GM23338 (cell line): ENCODE results near the gene GRK7. TPM values are rescaled to one million over a fixed set of nuclear protein-coding genes. Genes with fewer than 3 reads are reported as not detected.

Experiments used
- ATAC-seq: fragments of 200-7000 bp; cut with Tn5 transposase; 3 replicates; pipeline ENCODE4 v1.9.1; 2020
- DNase-seq: peaks from one replicate; pipeline ENCODE4 v3.0.0-alpha.2; 2015; ENCODE audit warnings: low spot score
- H2AFZ ChIP-seq: fragments of 200-600 bp; sonication (generic); 2 replicates; pipeline ENCODE4 v1.8.0; 2016; ENCODE audit warnings: antibody characterized with exemption, mild to moderate bottlenecking, moderate library complexity
- H3F3A ChIP-seq: fragments of 200-600 bp; sonication (generic); replicated peaks from 2 replicates; pipeline ENCODE4 v1.8.0; 2017; ENCODE audit warnings: antibody characterized with exemption, mixed run types, low read depth
- H3K27ac ChIP-seq: fragments of 200-600 bp; sonication (generic); 2 replicates; pipeline ENCODE4 v1.6.1; 2016; ENCODE audit warnings: low read depth
- H3K27me3 ChIP-seq: fragments of 200-600 bp; sonication (generic); 2 replicates; pipeline ENCODE4 v1.8.0; 2016; ENCODE audit warnings: mild to moderate bottlenecking, mixed run types, moderate library complexity; ENCODE audit not compliant: insufficient read depth
- H3K36me3 ChIP-seq: fragments of 200-600 bp; sonication (generic); 2 replicates; pipeline ENCODE4 v1.8.0; 2016; ENCODE audit warnings: mild to moderate bottlenecking; ENCODE audit not compliant: insufficient read depth
- H3K4me1 ChIP-seq: fragments of 200-600 bp; sonication (generic); 2 replicates; pipeline ENCODE4 v1.8.0; 2016; ENCODE audit warnings: mild to moderate bottlenecking, moderate library complexity; ENCODE audit not compliant: insufficient read depth
- H3K4me2 ChIP-seq: fragments of 200-600 bp; sonication (generic); 2 replicates; pipeline ENCODE4 v1.7.1; 2017; ENCODE audit warnings: mixed run types
- H3K4me3 ChIP-seq: fragments of 200-600 bp; sonication (generic); 2 replicates; pipeline ENCODE4 v1.6.1; 2016; ENCODE audit warnings: mixed run types
- H3K79me2 ChIP-seq: fragments of 200-600 bp; sonication (generic); replicated peaks from 2 replicates; pipeline ENCODE4 v1.8.0; 2017; ENCODE audit warnings: mild to moderate bottlenecking; ENCODE audit not compliant: insufficient read depth
- H3K9me2 ChIP-seq: fragments of 200-600 bp; sonication (generic); 2 replicates; pipeline ENCODE4 v1.8.0; 2017; ENCODE audit not compliant: insufficient read depth
- H4K20me1 ChIP-seq: fragments of 200-600 bp; sonication (generic); replicated peaks from 2 replicates; pipeline ENCODE4 v1.8.0; 2017; ENCODE audit warnings: mild to moderate bottlenecking; ENCODE audit not compliant: insufficient read depth
- H3K27ac Mint-ChIP-seq: 2 replicates; pipeline ENCODE4 v1.8.0; 2020; ENCODE audit warnings: inconsistent platforms, mild to moderate bottlenecking, moderate library complexity, mixed read lengths
- H3K27me3 Mint-ChIP-seq: 3 replicates; pipeline ENCODE4 v1.8.0; 2022; ENCODE audit warnings: low read depth, mild to moderate bottlenecking, moderate library complexity, mixed read lengths, inconsistent platforms; ENCODE audit not compliant: insufficient read depth, poor library complexity
- H3K36me3 Mint-ChIP-seq: 3 replicates; pipeline ENCODE4 v1.8.0; 2021; ENCODE audit warnings: low read depth, mild to moderate bottlenecking, inconsistent platforms, moderate library complexity, mixed read lengths
- H3K4me1 Mint-ChIP-seq: 3 replicates; pipeline ENCODE4 v1.8.0; 2020; ENCODE audit warnings: mild to moderate bottlenecking, inconsistent platforms, mixed read lengths
- H3K4me3 Mint-ChIP-seq: 3 replicates; pipeline ENCODE4 v1.8.0; 2021; ENCODE audit warnings: moderate library complexity, mild to moderate bottlenecking, inconsistent platforms, mixed read lengths
- H3K9me3 Mint-ChIP-seq: 3 replicates; pipeline ENCODE4 v1.8.0; 2020; ENCODE audit warnings: moderate library complexity, mild to moderate bottlenecking, inconsistent platforms, mixed read lengths
- CREB1 ChIP-seq: fragments of 250-450 bp; sonication (Bioruptor Pico); IDR thresholded peaks from 2 replicates; pipeline ENCODE4 v1.5.0; 2020; ENCODE audit warnings: low read depth, mild to moderate bottlenecking, moderate library complexity
- ETS1 ChIP-seq: IDR thresholded peaks from 2 replicates; pipeline ENCODE4 v1.6.1; 2016; ENCODE audit warnings: antibody characterized with exemption
- EZH2 ChIP-seq: fragments of 200-600 bp; sonication (generic); IDR thresholded peaks from one replicate; pipeline ENCODE4 v1.8.0; 2017; ENCODE audit warnings: antibody characterized with exemption, mild to moderate bottlenecking, low read depth; ENCODE audit not compliant: unreplicated experiment
- EZH2phosphoT487 ChIP-seq: fragments of 200-600 bp; sonication (generic); IDR thresholded peaks from one replicate; pipeline ENCODE4 v1.8.1; 2018; ENCODE audit warnings: antibody characterized with exemption; ENCODE audit not compliant: unreplicated experiment
- JUNB ChIP-seq: IDR thresholded peaks from one replicate; pipeline ENCODE4 v1.6.1; 2016; ENCODE audit warnings: antibody characterized with exemption; ENCODE audit not compliant: unreplicated experiment
- NANOG ChIP-seq: IDR thresholded peaks from 2 replicates; pipeline ENCODE4 v1.6.1; 2016; ENCODE audit warnings: antibody characterized with exemption, borderline replicate concordance
- POLR2AphosphoS5 ChIP-seq: IDR thresholded peaks from 2 replicates; pipeline ENCODE4 v1.6.1; 2016; ENCODE audit warnings: antibody characterized with exemption, low read depth
- REST ChIP-seq: IDR thresholded peaks from one replicate; pipeline ENCODE4 v1.6.1; 2018; ENCODE audit warnings: antibody characterized with exemption; ENCODE audit not compliant: unreplicated experiment
- STAT1 ChIP-seq: IDR thresholded peaks from one replicate; pipeline ENCODE4 v1.6.1; 2016; ENCODE audit warnings: antibody characterized with exemption; ENCODE audit not compliant: unreplicated experiment
- ZNF114 ChIP-seq: fragments of 250-450 bp; sonication (Bioruptor Pico); IDR thresholded peaks from 2 replicates; pipeline ENCODE4 v1.5.0; 2020; ENCODE audit warnings: mild to moderate bottlenecking, moderate library complexity
- ZNF331 ChIP-seq: fragments of 250-450 bp; sonication (Bioruptor Pico); IDR thresholded peaks from 2 replicates; pipeline ENCODE4 v1.5.0; 2020; ENCODE audit warnings: low read depth, mild to moderate bottlenecking, moderate library complexity
- polyA plus RNA-seq: library from polyadenylated mRNA; unstranded; fragments of >200 nt; fragmentation: Nextera tagmentation; extraction: Ambion mirVana; gene quantifications from 2 replicates; pipeline ENCODE4 v1.2.1, GENCODE V29; 2016
- total RNA-seq: library from RNA; depleted of rRNA; stranded (reverse); fragments of >200 nt; shearing (Covaris generic); gene quantifications from 2 replicates; pipeline ENCODE4 v1.2.3, GENCODE V29; 2014
- TF ChIP-seq, protein P1 (sequence below), 2 experiments: fragments of 200-600 bp in 1 of 2; sonication (generic) in 1 of 2; conservative IDR thresholded peaks; 2 replicates each; pipeline versions ENCODE4 v1.5.1 to v1.6.1; 2016 to 2017; ENCODE audit warnings: antibody characterized with exemption in 2 of 2, low read depth in 2 of 2, mild to moderate bottlenecking in 2 of 2, moderate library complexity in 1 of 2
- TF ChIP-seq, protein P2 (sequence below): fragments of 250-450 bp; sonication (Bioruptor Pico); IDR thresholded peaks from 2 replicates; pipeline ENCODE4 v1.5.0; 2020; ENCODE audit warnings: mild to moderate bottlenecking, moderate library complexity

Gene GRK7
- total and polyA plus RNA-seq, 2 experiments from 2014 or later = not detected

DNA sequence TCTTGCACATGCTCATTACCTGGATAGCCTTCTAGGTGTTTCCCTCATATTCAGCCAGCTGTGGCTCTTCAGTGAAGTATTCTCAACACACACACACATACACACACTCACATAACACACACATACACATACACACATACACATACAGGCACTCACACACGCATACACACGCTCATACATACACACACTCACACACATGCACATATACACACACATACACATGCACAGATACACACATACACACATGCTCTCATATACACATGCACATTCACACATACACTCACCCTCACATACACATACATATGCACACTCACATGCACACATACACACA is 41.2 kb downstream of the GRK7 start:
- H3F3A ChIP-seq = no peaks in the 10 kb centered on the region
- Mint-ChIP-seq H3K36me3 (peaks cover 2% of the 10 kb centered on the region; the same call in 1 of the 3 replicates), H3K27me3 (no peaks in the 10 kb centered on the region)

More for the DNA sequence above, 41.2 kb downstream of the GRK7 start:
- Histone ChIP-seq H3K4me3 (no peak overlapping the region), H2AFZ (no peak overlapping the region), H4K20me1 (no peaks in the 10 kb centered on the region), H3K79me2 (no peaks in the 10 kb centered on the region), H3K9me2 (no peaks in the 10 kb centered on the region), H3K36me3 (no peaks in the 10 kb centered on the region; the same call in 1 of the 2 replicates), H3K4me1 (no peaks in the 10 kb centered on the region), H3K27me3 (no peaks in the 10 kb centered on the region), H3K27ac (no peak overlapping the region), H3K4me2 (no peak overlapping the region)
- Mint-ChIP-seq H3K9me3 (peaks cover 7% of the 10 kb centered on the region), H3K27ac (no peak overlapping the region), H3K4me3 (no peak overlapping the region), H3K4me1 (no peaks in the 10 kb centered on the region)
- TF ChIP-seq, protein P1, sequence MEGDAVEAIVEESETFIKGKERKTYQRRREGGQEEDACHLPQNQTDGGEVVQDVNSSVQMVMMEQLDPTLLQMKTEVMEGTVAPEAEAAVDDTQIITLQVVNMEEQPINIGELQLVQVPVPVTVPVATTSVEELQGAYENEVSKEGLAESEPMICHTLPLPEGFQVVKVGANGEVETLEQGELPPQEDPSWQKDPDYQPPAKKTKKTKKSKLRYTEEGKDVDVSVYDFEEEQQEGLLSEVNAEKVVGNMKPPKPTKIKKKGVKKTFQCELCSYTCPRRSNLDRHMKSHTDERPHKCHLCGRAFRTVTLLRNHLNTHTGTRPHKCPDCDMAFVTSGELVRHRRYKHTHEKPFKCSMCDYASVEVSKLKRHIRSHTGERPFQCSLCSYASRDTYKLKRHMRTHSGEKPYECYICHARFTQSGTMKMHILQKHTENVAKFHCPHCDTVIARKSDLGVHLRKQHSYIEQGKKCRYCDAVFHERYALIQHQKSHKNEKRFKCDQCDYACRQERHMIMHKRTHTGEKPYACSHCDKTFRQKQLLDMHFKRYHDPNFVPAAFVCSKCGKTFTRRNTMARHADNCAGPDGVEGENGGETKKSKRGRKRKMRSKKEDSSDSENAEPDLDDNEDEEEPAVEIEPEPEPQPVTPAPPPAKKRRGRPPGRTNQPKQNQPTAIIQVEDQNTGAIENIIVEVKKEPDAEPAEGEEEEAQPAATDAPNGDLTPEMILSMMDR (conservative IDR thresholded peaks at IDR 0.05; ENCODE audit: low read depth in 2 of 2) = no peak
- TF ChIP-seq POLR2AphosphoS5 (no peak), ETS1 (no peak), REST (no peak), ZNF331 (no peak), ZNF114 (CRISPR knock-in tag) (no peak), NANOG (no peak), EZH2 (no peak), STAT1 (no peak), JUNB (no peak), CREB1 (CRISPR knock-in tag) (no peak), EZH2phosphoT487 (no peak)
- TF ChIP-seq, protein P2, sequence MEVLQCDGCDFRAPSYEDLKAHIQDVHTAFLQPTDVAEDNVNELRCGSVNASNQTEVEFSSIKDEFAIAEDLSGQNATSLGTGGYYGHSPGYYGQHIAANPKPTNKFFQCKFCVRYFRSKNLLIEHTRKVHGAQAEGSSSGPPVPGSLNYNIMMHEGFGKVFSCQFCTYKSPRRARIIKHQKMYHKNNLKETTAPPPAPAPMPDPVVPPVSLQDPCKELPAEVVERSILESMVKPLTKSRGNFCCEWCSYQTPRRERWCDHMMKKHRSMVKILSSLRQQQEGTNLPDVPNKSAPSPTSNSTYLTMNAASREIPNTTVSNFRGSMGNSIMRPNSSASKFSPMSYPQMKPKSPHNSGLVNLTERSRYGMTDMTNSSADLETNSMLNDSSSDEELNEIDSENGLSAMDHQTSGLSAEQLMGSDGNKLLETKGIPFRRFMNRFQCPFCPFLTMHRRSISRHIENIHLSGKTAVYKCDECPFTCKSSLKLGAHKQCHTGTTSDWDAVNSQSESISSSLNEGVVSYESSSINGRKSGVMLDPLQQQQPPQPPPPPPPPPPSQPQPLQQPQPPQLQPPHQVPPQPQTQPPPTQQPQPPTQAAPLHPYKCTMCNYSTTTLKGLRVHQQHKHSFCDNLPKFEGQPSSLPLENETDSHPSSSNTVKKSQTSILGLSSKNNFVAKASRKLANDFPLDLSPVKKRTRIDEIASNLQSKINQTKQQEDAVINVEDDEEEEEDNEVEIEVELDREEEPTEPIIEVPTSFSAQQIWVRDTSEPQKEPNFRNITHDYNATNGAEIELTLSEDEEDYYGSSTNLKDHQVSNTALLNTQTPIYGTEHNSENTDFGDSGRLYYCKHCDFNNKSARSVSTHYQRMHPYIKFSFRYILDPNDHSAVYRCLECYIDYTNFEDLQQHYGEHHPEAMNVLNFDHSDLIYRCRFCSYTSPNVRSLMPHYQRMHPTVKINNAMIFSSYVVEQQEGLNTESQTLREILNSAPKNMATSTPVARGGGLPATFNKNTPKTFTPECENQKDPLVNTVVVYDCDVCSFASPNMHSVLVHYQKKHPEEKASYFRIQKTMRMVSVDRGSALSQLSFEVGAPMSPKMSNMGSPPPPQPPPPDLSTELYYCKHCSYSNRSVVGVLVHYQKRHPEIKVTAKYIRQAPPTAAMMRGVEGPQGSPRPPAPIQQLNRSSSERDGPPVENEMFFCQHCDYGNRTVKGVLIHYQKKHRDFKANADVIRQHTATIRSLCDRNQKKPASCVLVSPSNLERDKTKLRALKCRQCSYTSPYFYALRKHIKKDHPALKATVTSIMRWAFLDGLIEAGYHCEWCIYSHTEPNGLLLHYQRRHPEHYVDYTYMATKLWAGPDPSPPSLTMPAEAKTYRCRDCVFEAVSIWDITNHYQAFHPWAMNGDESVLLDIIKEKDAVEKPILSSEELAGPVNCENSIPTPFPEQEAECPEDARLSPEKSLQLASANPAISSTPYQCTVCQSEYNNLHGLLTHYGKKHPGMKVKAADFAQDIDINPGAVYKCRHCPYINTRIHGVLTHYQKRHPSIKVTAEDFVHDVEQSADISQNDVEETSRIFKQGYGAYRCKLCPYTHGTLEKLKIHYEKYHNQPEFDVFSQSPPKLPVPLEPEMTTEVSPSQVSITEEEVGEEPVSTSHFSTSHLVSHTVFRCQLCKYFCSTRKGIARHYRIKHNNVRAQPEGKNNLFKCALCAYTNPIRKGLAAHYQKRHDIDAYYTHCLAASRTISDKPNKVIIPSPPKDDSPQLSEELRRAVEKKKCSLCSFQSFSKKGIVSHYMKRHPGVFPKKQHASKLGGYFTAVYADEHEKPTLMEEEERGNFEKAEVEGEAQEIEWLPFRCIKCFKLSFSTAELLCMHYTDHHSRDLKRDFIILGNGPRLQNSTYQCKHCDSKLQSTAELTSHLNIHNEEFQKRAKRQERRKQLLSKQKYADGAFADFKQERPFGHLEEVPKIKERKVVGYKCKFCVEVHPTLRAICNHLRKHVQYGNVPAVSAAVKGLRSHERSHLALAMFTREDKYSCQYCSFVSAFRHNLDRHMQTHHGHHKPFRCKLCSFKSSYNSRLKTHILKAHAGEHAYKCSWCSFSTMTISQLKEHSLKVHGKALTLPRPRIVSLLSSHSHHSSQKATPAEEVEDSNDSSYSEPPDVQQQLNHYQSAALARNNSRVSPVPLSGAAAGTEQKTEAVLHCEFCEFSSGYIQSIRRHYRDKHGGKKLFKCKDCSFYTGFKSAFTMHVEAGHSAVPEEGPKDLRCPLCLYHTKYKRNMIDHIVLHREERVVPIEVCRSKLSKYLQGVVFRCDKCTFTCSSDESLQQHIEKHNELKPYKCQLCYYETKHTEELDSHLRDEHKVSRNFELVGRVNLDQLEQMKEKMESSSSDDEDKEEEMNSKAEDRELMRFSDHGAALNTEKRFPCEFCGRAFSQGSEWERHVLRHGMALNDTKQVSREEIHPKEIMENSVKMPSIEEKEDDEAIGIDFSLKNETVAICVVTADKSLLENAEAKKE (CRISPR knock-in tag) = no peak
- DNase-seq (no peak), ATAC-seq (no peak)
